H7 (cell line): Measurements from ENCODE around the gene LHX4. TPM values are rescaled to one million over a fixed set of nuclear protein-coding genes. Genes with fewer than 3 reads are reported as not detected.

Source experiments
- DNase-seq: peaks from one replicate; pipeline ENCODE4 v3.0.0; 2012
- H3K27me3 ChIP-seq: 2 replicates; pipeline ENCODE4 v1.6.0; 2011; ENCODE audit warnings: mild to moderate bottlenecking, low read length; ENCODE audit not compliant: control insufficient read depth, insufficient read depth
- H3K36me3 ChIP-seq: replicated peaks from 2 replicates; pipeline ENCODE4 v1.5.1; 2011; ENCODE audit warnings: low read length; ENCODE audit not compliant: control insufficient read depth, insufficient read depth
- H3K4me3 ChIP-seq: 2 replicates; pipeline ENCODE4 v1.5.1; 2011; ENCODE audit warnings: low read depth, mild to moderate bottlenecking, control low read depth, low read length, moderate library complexity; ENCODE audit not compliant: insufficient read depth
- total RNA-seq: library from RNA; depleted of rRNA; stranded (reverse); fragments of >200 nt; shearing (Covaris generic); gene quantifications from 2 replicates; pipeline ENCODE4 v1.2.3, GENCODE V29; 2014

LHX4 gene
- total RNA-seq, 1 experiment from 2014 or later = 1.1 TPM

DNA sequence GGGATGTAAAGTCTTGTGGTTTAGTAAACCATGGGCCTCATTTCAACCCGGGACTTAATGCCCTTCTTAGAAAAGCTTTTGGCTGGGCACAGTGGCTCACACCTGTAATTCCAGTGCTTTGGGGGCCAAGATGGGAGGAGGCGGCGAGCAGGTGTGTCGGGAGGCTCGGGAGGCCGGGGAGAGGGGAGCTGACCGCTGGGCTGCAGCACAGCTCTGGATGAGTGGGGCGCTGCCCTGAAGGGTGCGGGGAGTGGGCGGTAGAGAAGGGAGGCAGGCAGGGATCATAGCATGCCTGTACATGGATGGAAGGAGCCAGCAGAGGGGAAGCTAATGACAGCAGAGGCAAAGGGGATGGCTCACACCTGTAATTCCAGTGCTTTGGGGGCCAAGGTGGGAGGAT, 31.0 kb downstream of the LHX4 start:
- no peak overlapping the region for H3K4me3 ChIP-seq
- no peaks in the 10 kb centered on the region for H3K36me3 ChIP-seq
- no peaks in the 10 kb centered on the region for H3K27me3 ChIP-seq
- peak; percentile 48 for DNase-seq

DNA sequence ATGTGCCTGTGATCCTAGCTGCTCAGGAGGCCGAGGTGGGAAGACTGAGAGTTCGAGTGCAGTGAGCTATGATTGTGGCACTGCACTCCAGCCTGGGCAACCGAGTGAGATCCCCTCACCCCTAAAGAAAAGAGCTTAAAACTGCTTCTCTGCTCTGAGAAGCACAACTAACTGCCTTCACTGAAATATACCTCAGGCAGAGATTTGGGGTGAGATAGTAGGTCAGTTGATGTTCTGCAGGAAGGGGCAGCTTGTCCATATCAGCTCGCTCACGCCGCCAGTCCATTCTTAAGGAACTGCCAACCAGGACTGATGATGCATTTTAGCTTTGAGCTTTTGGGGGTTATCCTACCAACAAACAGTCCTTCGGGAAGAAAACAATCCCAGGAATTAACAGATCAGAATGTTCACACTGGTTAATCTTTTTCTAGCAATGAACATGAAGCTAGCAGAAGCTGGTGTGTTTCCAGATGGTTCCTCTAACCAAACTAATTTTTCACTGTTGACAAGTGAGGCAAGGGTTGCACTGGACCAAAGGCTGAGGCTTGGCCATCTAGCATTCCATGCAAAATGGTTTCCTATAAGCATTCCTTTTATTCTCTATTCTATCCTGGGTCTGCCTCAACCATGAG, 31.6 kb downstream of the LHX4 start:
- Histone ChIP-seq H3K36me3 (no peaks in the 10 kb centered on the region), H3K27me3 (no peaks in the 10 kb centered on the region), H3K4me3 (no peak overlapping the region)
- no peak for DNase-seq

DNA sequence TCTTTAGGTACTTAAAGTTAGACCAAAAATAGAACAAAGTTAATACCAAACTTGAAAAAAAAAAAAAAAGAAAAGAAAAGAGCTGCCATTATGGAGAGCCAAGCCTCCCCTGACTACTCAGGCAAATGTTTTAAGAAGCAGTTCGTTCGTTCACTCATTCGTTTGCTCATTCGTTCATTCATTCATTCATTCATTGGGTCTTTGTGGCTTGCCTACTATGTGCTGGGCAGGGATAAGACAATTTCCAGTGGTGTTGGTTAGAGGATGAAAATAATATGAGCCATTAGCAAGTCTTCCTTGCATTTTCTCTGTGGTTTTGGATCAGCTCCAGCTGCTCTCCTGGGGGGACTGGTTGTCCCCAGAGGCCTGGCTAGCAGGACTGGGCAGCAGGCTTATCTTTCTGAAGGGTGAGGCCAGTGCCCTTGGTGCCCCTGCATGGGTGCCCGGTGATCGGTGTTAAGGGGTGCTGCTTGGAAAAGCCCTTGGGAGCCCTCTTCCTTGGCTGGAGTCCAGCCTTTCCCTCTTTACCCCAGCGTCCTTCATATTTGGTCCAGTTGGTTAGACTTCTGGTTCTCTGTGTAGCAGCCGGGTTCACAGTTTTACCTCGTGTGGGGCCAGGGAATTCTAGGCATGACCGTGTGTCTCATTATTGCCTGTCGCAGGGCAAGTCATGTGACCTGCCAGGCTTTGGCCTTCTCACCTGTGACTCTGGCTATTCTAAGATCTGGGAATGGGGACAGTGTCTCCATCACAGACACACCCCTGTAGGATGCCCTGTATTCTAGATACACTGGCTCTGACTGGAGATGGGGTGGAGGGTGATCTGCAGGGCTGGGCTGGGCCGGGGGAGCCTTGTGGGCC, 32.8 kb downstream of the LHX4 start:
- DNase-seq = peak; percentile 33

DNA sequence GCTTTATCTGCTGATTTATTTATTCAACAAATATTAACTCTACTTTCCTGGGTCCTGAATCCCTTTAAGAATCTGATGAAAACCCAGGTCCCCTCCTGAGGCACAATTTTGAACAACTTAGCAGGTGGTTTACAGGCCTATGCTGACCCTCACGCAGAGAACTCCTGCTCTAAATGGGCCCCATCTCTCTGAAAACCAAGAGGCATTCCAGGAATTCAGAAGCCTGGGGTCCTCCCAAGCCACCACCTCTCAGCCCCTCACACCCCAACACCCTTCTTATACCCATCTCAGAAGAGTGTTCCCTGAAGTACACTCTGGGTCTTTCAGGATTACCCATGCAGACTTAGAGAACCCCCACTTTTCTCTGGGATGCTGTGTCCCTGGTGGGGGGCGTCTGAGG, 34.5 kb downstream of the LHX4 start:
- Histone ChIP-seq H3K36me3 (no peaks in the 10 kb centered on the region), H3K4me3 (no peak overlapping the region), H3K27me3 (no peaks in the 10 kb centered on the region)
- peak; percentile 59 for DNase-seq

More for the DNA sequence above, 32.8 kb downstream of the LHX4 start:
- H3K4me3 ChIP-seq = no peak overlapping the region
- H3K27me3 ChIP-seq = no peaks in the 10 kb centered on the region
- H3K36me3 ChIP-seq = no peaks in the 10 kb centered on the region

DNA sequence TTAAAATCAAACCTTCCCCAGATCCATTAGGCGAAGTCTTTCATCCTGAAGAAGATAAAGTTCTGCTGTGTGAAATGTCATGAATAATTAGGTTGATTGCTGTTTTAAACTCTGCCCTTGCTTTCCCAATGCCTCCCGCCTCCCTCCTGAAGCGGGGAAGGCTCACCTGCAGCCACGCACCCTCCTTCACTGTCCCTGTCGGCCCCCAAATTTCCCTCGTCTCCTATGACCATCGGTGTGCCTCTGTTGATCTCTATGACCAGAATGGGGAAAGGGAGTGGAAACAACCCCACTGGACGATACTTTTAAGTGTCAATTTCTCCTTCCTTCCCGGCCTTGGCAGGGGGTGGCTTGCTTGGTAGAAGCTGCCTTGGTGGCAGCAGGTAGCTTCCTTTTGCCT, 35.1 kb downstream of the LHX4 start:
- DNase-seq = no peak
- H3K36me3 ChIP-seq = no peaks in the 10 kb centered on the region
- no peak overlapping the region for H3K4me3 ChIP-seq
- no peaks in the 10 kb centered on the region for H3K27me3 ChIP-seq

DNA sequence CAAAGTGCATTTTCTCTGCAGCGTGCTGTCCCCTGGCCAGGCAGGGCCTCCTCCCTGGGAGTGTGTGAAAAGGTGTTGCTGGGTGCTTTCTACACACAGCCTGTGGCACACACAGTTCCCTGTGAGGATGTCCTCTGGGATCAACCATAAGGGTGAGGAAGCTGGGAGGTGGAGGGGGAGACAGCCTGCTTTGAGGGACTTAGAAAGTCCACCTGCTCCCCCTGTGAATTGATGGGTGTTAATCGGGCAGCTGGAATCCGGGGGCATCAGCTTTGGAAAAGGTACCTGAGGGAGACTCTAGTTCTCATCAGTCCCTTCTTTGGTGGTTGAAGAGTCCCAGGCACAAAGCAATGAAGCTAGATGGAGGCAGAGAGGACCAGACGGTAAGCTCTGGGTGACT, 35.8 kb downstream of the LHX4 start:
- no peak overlapping the region for H3K4me3 ChIP-seq
- DNase-seq = no peak
- no peaks in the 10 kb centered on the region for H3K36me3 ChIP-seq
- H3K27me3 ChIP-seq = no peaks in the 10 kb centered on the region

DNA sequence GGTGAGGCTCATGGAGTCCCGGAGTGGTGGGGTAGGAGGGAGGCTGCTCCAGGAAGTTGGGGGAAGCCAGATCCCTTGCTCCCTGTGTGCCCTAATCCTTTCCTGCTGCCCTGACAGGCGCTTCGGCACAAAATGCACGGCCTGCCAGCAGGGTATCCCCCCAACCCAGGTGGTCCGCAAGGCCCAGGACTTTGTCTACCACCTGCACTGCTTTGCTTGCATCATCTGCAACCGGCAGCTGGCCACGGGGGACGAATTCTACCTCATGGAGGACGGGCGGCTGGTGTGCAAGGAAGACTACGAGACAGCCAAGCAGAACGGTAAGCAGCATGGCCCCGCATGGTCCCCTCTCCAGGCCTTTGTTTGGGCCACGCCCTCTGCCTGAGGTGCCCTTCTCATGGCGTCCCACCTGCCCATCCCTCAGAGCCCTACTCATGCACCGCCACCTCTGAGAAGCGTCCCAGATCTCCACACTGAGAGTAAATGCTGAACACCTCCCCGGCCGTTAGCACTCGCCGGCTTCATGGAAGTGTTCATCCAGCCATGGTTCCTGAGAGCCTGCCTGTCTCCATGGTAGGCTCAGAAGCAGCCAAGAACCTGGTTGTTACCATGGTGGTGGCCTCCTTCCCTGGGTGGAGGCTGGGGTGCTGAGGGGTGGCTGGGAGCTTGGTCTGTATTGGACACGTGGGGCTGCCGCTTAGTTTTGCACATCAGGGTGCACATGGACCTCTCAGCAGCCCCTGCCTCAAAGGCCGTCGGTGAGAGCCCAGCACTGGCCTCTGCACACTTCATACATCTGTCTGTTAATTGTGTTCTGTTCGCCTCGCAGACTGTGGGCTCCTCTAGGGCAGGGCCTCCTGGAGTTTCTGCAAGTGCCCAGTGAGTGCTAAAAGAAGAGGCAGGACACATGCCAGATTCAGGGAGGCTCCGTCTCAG, 36.5 kb downstream of the LHX4 start:
- H3K36me3 ChIP-seq = no peaks in the 10 kb centered on the region
- H3K4me3 ChIP-seq = no peak overlapping the region
- no peaks in the 10 kb centered on the region for H3K27me3 ChIP-seq
- DNase-seq = no peak

DNA sequence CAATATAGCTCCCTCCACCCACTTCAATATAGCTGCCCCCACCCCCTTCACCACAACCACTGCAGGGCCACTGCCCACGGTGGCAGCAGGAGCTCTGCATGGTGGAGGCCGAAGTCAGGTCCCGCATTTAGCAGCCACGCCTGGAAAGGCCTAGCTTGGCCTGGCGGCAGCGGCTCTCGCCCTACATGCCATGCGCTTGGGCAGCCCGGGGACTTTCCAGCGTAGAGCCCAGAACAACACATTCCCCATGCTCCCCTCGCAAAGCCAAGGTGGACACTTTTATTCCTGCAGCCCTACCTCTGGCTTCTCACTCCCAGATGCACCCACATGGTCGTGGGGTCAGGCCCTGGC, 37.1 kb downstream of the LHX4 start:
- H3K4me3 ChIP-seq = no peak overlapping the region
- no peak for DNase-seq
- H3K36me3 ChIP-seq = no peaks in the 10 kb centered on the region
- no peaks in the 10 kb centered on the region for H3K27me3 ChIP-seq

DNA sequence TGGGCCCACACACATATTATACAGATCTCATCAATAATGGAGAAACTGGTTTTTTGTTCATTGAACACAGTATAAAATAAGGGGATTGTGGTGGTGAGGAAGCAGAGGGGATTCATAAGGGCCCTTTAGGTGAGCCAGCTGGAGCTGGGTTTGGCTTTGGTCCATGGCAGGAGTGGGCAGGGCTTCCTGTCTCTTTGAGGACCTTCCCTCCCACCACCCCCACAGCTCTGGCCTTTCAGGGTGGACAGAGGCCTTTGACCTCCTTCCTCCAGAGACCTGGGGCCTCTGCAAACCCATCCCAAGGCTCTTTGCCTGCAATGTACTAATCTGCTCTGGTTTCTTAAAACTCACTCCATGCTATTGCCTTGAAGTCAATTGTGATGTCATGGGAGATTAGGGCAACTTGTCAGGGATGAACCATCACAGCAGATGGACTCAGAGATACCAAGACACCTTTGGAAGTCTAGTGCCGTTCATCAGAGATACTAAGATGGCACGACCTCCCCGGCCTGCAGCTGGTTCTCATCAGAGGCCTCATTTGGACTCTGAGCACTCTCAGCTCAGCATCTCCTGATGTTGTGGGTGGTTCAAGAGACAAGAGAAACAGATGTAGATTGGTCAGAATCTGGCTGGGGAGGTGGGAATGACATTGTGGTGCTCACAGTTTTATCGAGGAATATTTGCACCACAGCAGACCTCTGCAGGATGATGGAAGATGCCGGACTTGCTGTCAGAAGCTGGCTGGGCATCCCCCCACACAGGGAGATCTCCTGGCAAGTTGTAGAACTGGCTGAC, 37.9 kb downstream of the LHX4 start:
- H3K27me3 ChIP-seq = no peaks in the 10 kb centered on the region
- no peak for DNase-seq

DNA sequence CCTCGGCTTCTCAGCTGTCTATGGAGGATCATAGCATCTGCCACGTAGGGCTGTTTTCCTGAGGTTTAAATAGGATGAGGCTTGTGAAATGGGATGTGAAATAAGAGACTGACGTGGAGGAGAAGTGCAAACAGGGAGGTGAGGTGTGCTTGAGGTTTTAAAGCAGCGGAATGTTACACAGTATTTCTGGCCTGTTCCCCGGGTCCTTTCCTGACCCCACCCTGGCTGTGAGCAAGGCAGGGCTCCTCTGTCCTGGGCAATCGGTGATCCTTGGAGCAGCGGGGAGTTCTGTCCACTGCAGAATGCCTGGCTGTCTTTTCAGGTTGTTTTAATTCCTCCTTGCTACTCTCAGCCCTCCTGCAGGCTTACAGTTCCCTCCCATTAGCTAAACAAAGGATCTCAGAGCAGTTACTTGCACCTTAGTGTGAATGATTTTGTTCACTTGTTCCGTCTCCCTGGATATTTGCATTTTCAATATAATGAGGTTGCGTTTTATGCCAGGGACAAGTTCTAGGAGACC, 38.6 kb downstream of the LHX4 start:
- Histone ChIP-seq H3K36me3 (no peaks in the 10 kb centered on the region; the same call in 1 of the 2 replicates), H3K27me3 (no peaks in the 10 kb centered on the region), H3K4me3 (no peak overlapping the region)
- peak; percentile 71 for DNase-seq

More for the DNA sequence above, 37.9 kb downstream of the LHX4 start:
- H3K36me3 ChIP-seq = no peaks in the 10 kb centered on the region
- no peak overlapping the region for H3K4me3 ChIP-seq

DNA sequence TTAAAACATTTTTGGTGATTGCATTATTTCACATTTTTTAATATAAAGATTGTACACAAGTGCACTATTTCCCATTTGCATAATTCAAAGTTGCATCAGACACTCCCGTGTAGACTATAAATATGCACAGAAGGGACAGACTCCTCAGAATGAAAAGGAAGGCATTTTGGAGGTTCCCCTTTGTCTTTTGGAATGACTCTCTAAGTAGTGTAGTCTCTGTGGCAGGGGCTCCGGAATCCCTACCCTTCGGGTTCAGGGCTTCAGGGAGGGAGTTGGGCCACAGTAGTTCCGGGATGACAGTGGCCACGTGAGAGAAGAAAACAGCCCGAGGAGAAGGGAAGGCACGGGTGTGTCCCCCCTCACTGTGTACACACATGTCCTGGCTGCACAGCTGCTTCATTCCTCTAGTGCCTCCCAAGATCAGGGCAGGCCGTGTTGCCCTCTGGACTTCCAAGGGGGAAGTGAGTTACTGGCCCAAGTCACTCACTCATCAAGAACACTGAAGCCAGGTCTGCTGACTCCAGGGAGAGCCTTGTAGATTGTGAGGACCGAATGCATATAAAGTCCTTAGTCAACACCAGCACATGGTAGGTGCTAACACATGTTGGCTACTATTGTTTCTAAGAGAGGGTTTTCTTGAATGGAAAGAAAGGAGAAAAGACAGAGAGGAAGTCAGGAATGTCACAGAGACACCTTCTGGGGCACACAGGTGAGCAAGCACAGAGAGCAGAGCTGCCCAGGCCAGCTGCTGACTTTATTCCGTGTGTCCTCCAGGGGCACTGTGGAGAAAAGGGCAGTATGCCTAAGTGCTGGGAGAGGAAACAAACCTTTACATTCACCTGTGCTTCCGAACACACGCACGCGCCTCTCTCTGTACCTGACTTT, 39.8 kb downstream of the LHX4 start:
- no peaks in the 10 kb centered on the region for H3K27me3 ChIP-seq
- no peak overlapping the region for H3K4me3 ChIP-seq
- H3K36me3 ChIP-seq = peaks cover 1% of the 10 kb centered on the region; the same call in 1 of the 2 replicates
- peak; percentile 73 for DNase-seq

DNA sequence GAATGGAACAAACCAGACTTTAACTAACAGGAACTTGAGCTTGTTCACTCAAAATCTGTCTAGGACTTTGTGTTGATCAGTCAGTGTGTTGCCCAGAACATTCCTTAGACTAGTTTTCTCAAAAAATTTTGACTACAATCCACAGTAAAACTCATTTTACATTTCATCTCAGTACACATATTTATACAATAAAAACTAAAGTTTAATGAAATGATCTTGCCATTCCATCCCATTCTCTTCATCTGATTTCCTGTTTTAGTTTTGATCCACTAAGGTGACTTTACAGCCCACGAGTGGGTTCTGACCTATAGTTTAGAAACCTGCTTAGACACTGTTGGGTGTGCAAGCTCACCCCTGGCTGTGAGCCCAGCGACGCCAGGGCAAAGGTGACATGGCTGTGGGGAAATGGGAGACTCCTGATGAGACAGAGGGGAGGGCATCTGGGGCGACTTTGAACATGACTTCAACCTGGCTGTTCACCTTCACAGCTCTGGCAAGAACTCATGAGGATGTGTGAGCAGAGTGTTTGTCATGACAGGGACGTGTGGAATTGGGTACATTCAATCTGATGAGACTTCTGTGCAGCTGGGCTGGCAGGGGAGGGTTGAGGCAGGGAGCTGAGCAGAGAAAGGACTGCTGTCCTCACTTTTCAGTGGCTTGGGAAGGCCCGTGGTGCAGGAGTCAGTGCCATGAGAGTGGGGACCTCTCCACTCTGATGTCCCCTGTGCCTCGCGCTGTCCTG, 40.6 kb downstream of the LHX4 start:
- Histone ChIP-seq H3K4me3 (no peak overlapping the region), H3K27me3 (no peaks in the 10 kb centered on the region), H3K36me3 (peaks cover 1% of the 10 kb centered on the region; the same call in 1 of the 2 replicates)
- DNase-seq = no peak
